Astrocyte of the cerebellum (primary cell): ENCODE data around the gene KTN1.

Experiments
- DNase-seq: peaks from one replicate; pipeline ENCODE4 v3.0.0-alpha.2; 2011; ENCODE audit warnings: low read depth
- H3K4me3 ChIP-seq: 2 replicates; pipeline ENCODE4 v1.5.1; 2011; ENCODE audit warnings: mild to moderate bottlenecking, low read depth, low read length, moderate library complexity
- CTCF ChIP-seq: IDR thresholded peaks from 2 replicates; pipeline ENCODE4 v1.5.1; 2012; ENCODE audit warnings: low read length, low read depth, moderate library complexity, mild to moderate bottlenecking; ENCODE audit errors: missing control alignments
- in situ Hi-C: cut with HindIII; loops from 2 replicates; pipeline ENCODE4 v1.10.0; 2017; ENCODE audit warnings: low sequenced_read_pairs

Gene KTN1

GRCh38 chr14:55574988-55575387 is 5.0 kb upstream of the KTN1 start:
- in situ Hi-C loops = no loop called here
- DNase-seq = no peak
- no peak overlapping the region for H3K4me3 ChIP-seq
- TF ChIP-seq CTCF = no peak

- DNase-seq = no peak
- H3K4me3 ChIP-seq = no peak overlapping the region
- in situ Hi-C loops = no loop called here
- TF ChIP-seq CTCF = no peak
These were observed 2.8 kb upstream of the KTN1 start for GRCh38 chr14:55577229-55577628.

DNA sequence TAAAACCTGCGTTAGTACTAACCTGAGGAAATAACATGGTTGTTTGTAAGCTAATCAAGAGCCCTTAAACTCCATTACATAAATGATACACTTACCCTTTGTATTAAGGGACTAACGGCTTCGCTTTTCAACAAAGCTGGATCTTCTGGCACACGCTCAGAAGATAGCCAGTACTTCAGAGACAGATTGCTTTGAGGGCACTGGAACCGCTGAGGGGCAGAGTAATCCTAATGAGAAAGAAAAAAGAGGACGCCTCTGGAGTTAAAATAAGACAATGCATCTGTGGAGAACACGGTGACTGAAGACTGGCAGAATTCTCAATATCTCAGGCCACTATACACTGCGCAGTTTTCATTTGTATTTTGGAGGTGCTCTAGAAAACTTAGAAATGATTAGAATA is 1.5 kb upstream of the KTN1 start:
- in situ Hi-C loops = no loop called here
- H3K4me3 ChIP-seq = no peak overlapping the region
- no peak for TF ChIP-seq CTCF
- no peak for DNase-seq

DNA sequence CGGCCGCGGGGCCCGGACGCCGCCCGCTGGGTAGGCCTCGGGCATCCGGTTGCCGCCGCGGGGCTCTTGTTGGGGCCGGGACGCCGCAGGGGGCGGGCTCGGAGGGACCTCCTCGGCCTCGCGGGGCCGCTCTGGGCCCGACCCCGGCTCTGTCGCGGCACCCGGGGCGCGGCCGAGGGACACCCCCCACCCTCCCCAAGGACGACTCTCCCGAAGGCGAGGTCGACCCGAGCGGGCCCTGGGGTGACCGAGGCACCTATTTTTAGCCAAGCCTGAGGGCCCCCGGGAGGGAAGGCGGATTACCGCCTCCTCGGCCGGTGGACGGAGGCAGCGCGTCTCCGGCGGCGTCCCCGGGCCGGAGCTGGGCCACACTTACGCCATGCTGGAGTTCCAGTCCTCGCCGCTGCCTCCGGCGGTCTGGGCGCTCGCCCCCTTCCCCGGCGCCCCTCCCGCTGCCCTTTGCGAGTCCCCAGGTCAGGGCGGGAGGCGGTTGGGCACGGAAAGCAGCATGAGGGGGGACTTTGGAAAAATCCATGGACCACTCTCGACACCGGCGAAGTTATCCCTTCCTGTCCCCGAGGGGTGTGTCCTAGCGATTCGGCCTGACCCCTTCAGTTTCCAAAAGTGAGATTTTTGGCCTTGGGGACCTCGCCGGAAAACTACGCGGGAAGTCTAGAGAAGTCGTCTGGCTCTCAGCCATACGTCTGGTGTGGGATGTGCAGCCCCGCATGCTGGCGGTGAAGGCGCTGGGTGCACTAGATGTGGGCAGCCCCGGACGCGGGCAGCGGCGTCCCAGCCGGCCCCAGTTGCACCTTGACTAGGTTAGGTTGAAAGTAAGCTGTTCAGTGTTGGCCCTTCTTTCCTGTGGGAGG is 699 bp downstream of the KTN1 start:
- no peak for DNase-seq
- TF ChIP-seq CTCF = no peak
- in situ Hi-C loops = no loop called here
- H3K4me3 ChIP-seq = peak overlapping the region; percentile 85

DNA sequence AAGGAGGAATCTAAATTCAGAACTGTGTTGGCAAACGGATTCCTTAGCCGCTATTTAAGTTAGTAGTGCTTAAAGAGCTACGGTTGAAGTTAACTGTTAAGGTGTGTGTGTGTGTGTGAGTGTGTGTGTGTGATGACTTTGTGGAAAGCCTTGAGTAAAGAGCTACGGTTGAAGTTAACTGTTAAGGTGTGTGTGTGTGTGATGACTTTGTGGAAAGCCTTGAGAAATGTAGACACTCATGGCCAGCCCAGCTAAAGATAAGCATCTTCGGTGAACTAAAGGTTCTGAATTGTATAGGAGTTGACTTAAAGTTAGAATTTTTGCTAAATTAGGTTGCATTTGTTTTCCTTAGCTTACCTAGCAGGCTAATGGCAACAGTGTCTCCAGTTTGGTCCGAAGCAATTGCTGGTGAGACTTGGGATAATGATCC is 1.4 kb downstream of the KTN1 start:
- in situ Hi-C loops = no loop called here
- peak overlapping the region; percentile 85 for H3K4me3 ChIP-seq
- no peak for DNase-seq
- no peak for TF ChIP-seq CTCF

DNA sequence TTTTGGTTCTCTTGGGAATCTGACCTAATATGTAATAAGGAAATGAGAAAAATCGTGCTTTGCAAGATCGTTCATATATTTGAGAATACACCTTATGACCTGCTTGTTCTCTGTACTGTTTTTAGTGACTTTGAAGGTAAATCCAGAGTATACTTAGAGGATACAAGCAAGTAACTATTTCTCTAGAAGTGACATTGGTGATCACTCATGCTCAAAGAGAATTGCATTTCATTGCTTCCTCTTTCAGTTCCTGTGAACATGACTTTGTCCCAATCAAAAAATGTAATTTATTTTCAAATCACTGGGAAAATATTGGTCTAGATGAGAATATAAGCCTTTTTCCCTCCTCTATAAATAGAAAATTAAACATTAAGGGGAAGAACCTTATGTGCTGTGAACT is 2.7 kb downstream of the KTN1 start:
- no peak overlapping the region for H3K4me3 ChIP-seq
- TF ChIP-seq CTCF = no peak
- DNase-seq = no peak
- in situ Hi-C loops = no loop called here
